HFFc6 (cell line): ENCODE results near the gene HKDC1. TPM values are rescaled to one million over a fixed set of nuclear protein-coding genes. Genes with fewer than 3 reads are reported as not detected.

Experiments
- DNase-seq: peaks from one replicate; pipeline ENCODE4 v3.0.0-alpha.2; 2018
- H3K27ac Mint-ChIP-seq: 2 replicates; pipeline ENCODE4 v1.8.0; 2020; ENCODE audit warnings: mild to moderate bottlenecking, mixed read lengths
- H3K27me3 Mint-ChIP-seq: 2 replicates; pipeline ENCODE4 v1.8.0; 2021; ENCODE audit warnings: mild to moderate bottlenecking, moderate library complexity, mixed read lengths; ENCODE audit not compliant: insufficient read depth
- H3K36me3 Mint-ChIP-seq: 2 replicates; pipeline ENCODE4 v1.8.0; 2021; ENCODE audit warnings: low read depth, mixed read lengths
- H3K4me1 Mint-ChIP-seq: 2 replicates; pipeline ENCODE4 v1.8.0; 2020; ENCODE audit warnings: low read depth, mixed read lengths
- H3K4me3 Mint-ChIP-seq: 2 replicates; pipeline ENCODE4 v1.8.0; 2020; ENCODE audit warnings: mild to moderate bottlenecking, moderate library complexity, mixed read lengths
- H3K9me3 Mint-ChIP-seq: 2 replicates; pipeline ENCODE4 v1.8.0; 2020; ENCODE audit warnings: mild to moderate bottlenecking, mixed read lengths
- total RNA-seq, 6 experiments: library from RNA; stranded (reverse); fragmentation: NEBNext Ultra II Directional; extraction: Animal tissue kit (Norgen Biotek cat#: 25700); gene quantifications; 2 replicates in 1 of 6; 3 replicates in 5 of 6; pipeline ENCODE4 v1.2.3, GENCODE V29; 2021
- TF ChIP-seq, protein P1 (sequence below): fragments of 200-600 bp; sonication (generic); IDR thresholded peaks from 2 replicates; pipeline ENCODE4 v1.5.0; 2021; ENCODE audit warnings: antibody characterized with exemption, mild to moderate bottlenecking

The HKDC1 gene
- total RNA-seq, 6 experiments from 2014 or later: 0.09 to 0.54 (median 0.42) TPM

DNA sequence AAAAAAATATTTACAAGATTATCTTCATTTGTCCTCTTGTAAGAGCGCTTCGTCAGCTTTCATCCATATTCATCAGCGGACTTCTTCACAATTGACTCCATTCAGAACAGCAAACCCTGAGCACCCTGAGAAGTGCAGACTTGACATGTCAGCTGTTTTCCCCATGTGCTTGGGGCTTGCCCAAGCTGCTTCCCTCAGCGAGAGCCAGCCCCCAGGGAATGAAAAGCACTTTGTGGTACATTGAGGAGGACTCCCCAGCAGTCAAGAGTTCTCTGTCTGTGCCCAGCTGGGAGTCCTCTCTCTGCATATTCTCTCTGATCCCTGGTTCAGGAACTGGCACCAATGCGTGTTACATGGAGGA lies 22.7 kb downstream of the HKDC1 start:
- peaks cover 38% of the 10 kb centered on the region for H3K4me1 Mint-ChIP-seq
- peaks cover 5% of the 10 kb centered on the region for H3K27me3 Mint-ChIP-seq
- no peak for DNase-seq
- TF ChIP-seq, protein P1, sequence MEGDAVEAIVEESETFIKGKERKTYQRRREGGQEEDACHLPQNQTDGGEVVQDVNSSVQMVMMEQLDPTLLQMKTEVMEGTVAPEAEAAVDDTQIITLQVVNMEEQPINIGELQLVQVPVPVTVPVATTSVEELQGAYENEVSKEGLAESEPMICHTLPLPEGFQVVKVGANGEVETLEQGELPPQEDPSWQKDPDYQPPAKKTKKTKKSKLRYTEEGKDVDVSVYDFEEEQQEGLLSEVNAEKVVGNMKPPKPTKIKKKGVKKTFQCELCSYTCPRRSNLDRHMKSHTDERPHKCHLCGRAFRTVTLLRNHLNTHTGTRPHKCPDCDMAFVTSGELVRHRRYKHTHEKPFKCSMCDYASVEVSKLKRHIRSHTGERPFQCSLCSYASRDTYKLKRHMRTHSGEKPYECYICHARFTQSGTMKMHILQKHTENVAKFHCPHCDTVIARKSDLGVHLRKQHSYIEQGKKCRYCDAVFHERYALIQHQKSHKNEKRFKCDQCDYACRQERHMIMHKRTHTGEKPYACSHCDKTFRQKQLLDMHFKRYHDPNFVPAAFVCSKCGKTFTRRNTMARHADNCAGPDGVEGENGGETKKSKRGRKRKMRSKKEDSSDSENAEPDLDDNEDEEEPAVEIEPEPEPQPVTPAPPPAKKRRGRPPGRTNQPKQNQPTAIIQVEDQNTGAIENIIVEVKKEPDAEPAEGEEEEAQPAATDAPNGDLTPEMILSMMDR: no peak
- no peak overlapping the region for H3K27ac Mint-ChIP-seq
- no peaks in the 10 kb centered on the region for H3K36me3 Mint-ChIP-seq
- no peaks in the 10 kb centered on the region for H3K9me3 Mint-ChIP-seq
- no peak overlapping the region for H3K4me3 Mint-ChIP-seq

GRCh38 chr10:69243817-69244216 lies 23.7 kb downstream of the HKDC1 start:
- DNase-seq: no peak
- H3K4me1 Mint-ChIP-seq: peaks cover 36% of the 10 kb centered on the region
- no peaks in the 10 kb centered on the region for H3K9me3 Mint-ChIP-seq
- H3K27me3 Mint-ChIP-seq: peaks cover 6% of the 10 kb centered on the region
- no peak overlapping the region for H3K4me3 Mint-ChIP-seq
- no peaks in the 10 kb centered on the region for H3K36me3 Mint-ChIP-seq
- H3K27ac Mint-ChIP-seq: no peak overlapping the region
- TF ChIP-seq, protein P1: no peak

GRCh38 chr10:69246036-69246435 lies 25.9 kb downstream of the HKDC1 start:
- TF ChIP-seq, protein P1: no peak
- no peak overlapping the region for H3K4me3 Mint-ChIP-seq
- DNase-seq: no peak
- peaks cover 16% of the 10 kb centered on the region for H3K4me1 Mint-ChIP-seq
- H3K27ac Mint-ChIP-seq: no peak overlapping the region
- H3K9me3 Mint-ChIP-seq: no peaks in the 10 kb centered on the region; the same call in 1 of the 2 replicates
- peaks cover 6% of the 10 kb centered on the region for H3K27me3 Mint-ChIP-seq
- H3K36me3 Mint-ChIP-seq: peaks cover 5% of the 10 kb centered on the region; the same call in 1 of the 2 replicates

GRCh38 chr10:69246581-69247312 lies 26.6 kb downstream of the HKDC1 start:
- Mint-ChIP-seq H3K9me3 (no peaks in the 10 kb centered on the region; the same call in 1 of the 2 replicates), H3K27me3 (peaks cover 8% of the 10 kb centered on the region), H3K4me3 (no peak overlapping the region), H3K27ac (no peak overlapping the region), H3K4me1 (peaks cover 9% of the 10 kb centered on the region), H3K36me3 (peaks cover 5% of the 10 kb centered on the region; the same call in 1 of the 2 replicates)
- TF ChIP-seq, protein P1: no peak
- no peak for DNase-seq

DNA sequence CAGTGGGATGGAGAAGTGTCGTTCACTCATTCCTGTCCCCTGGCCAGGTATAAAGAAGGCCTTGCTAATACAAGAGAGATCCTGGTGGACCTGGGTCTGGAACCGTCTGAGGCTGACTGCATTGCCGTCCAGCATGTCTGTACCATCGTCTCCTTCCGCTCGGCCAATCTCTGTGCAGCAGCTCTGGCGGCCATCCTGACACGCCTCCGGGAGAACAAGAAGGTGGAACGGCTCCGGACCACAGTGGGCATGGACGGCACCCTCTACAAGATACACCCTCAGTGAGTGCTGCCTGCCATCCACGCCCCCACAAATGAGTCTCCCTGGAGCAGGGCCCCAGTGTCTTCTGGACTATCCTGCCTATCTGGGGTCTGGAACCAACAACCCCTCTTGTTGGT lies 27.2 kb downstream of the HKDC1 start:
- H3K27me3 Mint-ChIP-seq: peaks cover 8% of the 10 kb centered on the region; the same call in 1 of the 2 replicates
- peaks cover 5% of the 10 kb centered on the region; the same call in 1 of the 2 replicates for H3K36me3 Mint-ChIP-seq
- TF ChIP-seq, protein P1: no peak
- no peak for DNase-seq
- no peaks in the 10 kb centered on the region; the same call in 1 of the 2 replicates for H3K9me3 Mint-ChIP-seq
- no peak overlapping the region for H3K27ac Mint-ChIP-seq
- H3K4me1 Mint-ChIP-seq: peaks cover 3% of the 10 kb centered on the region
- H3K4me3 Mint-ChIP-seq: no peak overlapping the region
